HG03039 (cell line): ENCODE results near the gene IL23R.
"Not testable (repeated sequence)": the region's sequence is repeated elsewhere in the genome, so short reads cannot be mapped to it uniquely, and the experiment has no call there.

ENCODE experiments used
- ATAC-seq: cut with Tn5 transposase; IDR thresholded peaks from one replicate; pipeline ENCODE4 v1.9.1; 2021; ENCODE audit warnings: mild to moderate bottlenecking, moderate library complexity; ENCODE audit not compliant: unreplicated experiment

IL23R gene

GRCh38 chr1:67191668-67192520 is 25.6 kb downstream of the IL23R start:
- ATAC-seq: no peak

- no peak for ATAC-seq
These were observed 26.6 kb downstream of the IL23R start for GRCh38 chr1:67192902-67193301.

GRCh38 chr1:67193704-67194103 is 27.4 kb downstream of the IL23R start:
- no peak for ATAC-seq

GRCh38 chr1:67194209-67194863 is 28.1 kb downstream of the IL23R start:
- peak; percentile 46 for ATAC-seq

- ATAC-seq: no peak
These were observed 34.5 kb downstream of the IL23R start for GRCh38 chr1:67200755-67201154.

- no peak for ATAC-seq
These were observed 35.6 kb downstream of the IL23R start for GRCh38 chr1:67201891-67202290.

GRCh38 chr1:67204298-67204980 is 38.2 kb downstream of the IL23R start:
- ATAC-seq: no peak

- ATAC-seq: not testable (repeated sequence)
These were observed 41.1 kb downstream of the IL23R start for GRCh38 chr1:67207398-67207797.

- no peak for ATAC-seq
These were observed 42.0 kb downstream of the IL23R start for GRCh38 chr1:67208217-67208616.

GRCh38 chr1:67209521-67209920 is 43.3 kb downstream of the IL23R start:
- no peak for ATAC-seq

- ATAC-seq: no peak
These were observed 45.6 kb downstream of the IL23R start for GRCh38 chr1:67211589-67212563.

GRCh38 chr1:67213164-67213563 is 46.9 kb downstream of the IL23R start:
- ATAC-seq: no peak

GRCh38 chr1:67213948-67214347 is 47.7 kb downstream of the IL23R start:
- no peak for ATAC-seq

GRCh38 chr1:67214420-67215174 is 48.3 kb downstream of the IL23R start:
- peak; percentile 69 for ATAC-seq

- ATAC-seq: no peak
These were observed 50.1 kb downstream of the IL23R start for GRCh38 chr1:67216401-67216800.

GRCh38 chr1:67217417-67217816 is 51.2 kb downstream of the IL23R start:
- ATAC-seq: no peak

- ATAC-seq: no peak
These were observed 51.7 kb downstream of the IL23R start for GRCh38 chr1:67217938-67218337.

GRCh38 chr1:67224856-67225255 is 58.6 kb downstream of the IL23R start:
- ATAC-seq: no peak

GRCh38 chr1:67226688-67227087 is 60.4 kb downstream of the IL23R start:
- ATAC-seq: no peak

GRCh38 chr1:67227196-67227595 is 60.9 kb downstream of the IL23R start:
- no peak for ATAC-seq
